Esophagus muscularis mucosa (tissue), 4 donors: ENCODE measurements around the gene IGFN1. TPM values are rescaled to one million over a fixed set of nuclear protein-coding genes. Genes with fewer than 3 reads are reported as not detected.

Experiments used
- DNase-seq: peaks from one replicate; pipeline ENCODE4 v3.0.0-alpha.2; 2017; ENCODE audit errors: extremely low spot score
- H3K27ac ChIP-seq, 4 donors: fragments of 200-600 bp; sonication (generic); replicated peaks in 1 of 4; 1 replicate in 3 of 4; 2 replicates in 1 of 4; pipeline ENCODE4 v1.5.1; 2016 to 2019; ENCODE audit warnings: mild to moderate bottlenecking in 1 of 4
- H3K27me3 ChIP-seq, 4 donors: fragments of 200-600 bp; sonication (generic); one replicate each; pipeline versions ENCODE4 v1.5.1 to v1.6.0; 2016 to 2019
- H3K36me3 ChIP-seq, 4 donors: fragments of 200-600 bp; sonication (generic); one replicate each; pipeline ENCODE4 v1.5.1; 2016 to 2019
- H3K4me1 ChIP-seq, 4 donors: fragments of 200-600 bp; sonication (generic); one replicate each; pipeline ENCODE4 v1.5.1; 2016 to 2019
- H3K4me3 ChIP-seq, 4 donors: fragments of 200-600 bp; sonication (generic); 1 replicate in 2 of 4; 2 replicates in 2 of 4; pipeline ENCODE4 v1.5.1; 2016 to 2019; ENCODE audit warnings: mild to moderate bottlenecking in 4 of 4, moderate library complexity in 1 of 4
- H3K9me3 ChIP-seq, 4 donors: fragments of 200-600 bp; sonication (generic); 1 replicate in 3 of 4; 2 replicates in 1 of 4; pipeline ENCODE4 v1.5.1; 2016 to 2019
- EP300 ChIP-seq: sonication (generic); formaldehyde crosslinking; IDR thresholded peaks from one replicate; pipeline ENCODE4 v1.6.1; 2017; ENCODE audit warnings: antibody characterized with exemption
- POLR2A ChIP-seq: fragments of 450-650 bp; IDR thresholded peaks from one replicate; pipeline ENCODE4 v1.6.1; 2017; ENCODE audit warnings: antibody characterized with exemption, moderate library complexity, mild to moderate bottlenecking, low read depth
- POLR2AphosphoS5 ChIP-seq, 2 donors: sonication (generic); formaldehyde crosslinking; IDR thresholded peaks; one replicate each; pipeline ENCODE4 v1.6.1; 2017; ENCODE audit warnings: antibody characterized with exemption in 2 of 2
- WGBS: methylation state at CpG from one replicate; pipeline ENCODE4 v1.1.5; 2018; 5-methylcytosine and 5-hydroxymethylcytosine counted together
- intact Hi-C: fragments of 100-400 bp; cut with DNase I; formaldehyde crosslinking; loops from one replicate; pipeline ENCODE4 v1.15.1; 2023
- total RNA-seq, 4 donors: library from RNA; depleted of rRNA; stranded (reverse); fragments of >200 nt; gene quantifications; one replicate each; pipeline versions ENCODE4 v1.1.0 to v1.2.1, GENCODE V29; 2016
- TF ChIP-seq, protein P1 (sequence below), 3 experiments: fragments of 200-600 bp in 2 of 3; fragments of 450-650 bp in 1 of 3; sonication (generic) in 2 of 3; IDR thresholded peaks; one replicate each; pipeline ENCODE4 v1.5.1; 2017 to 2019; ENCODE audit warnings: antibody characterized with exemption in 3 of 3, mild to moderate bottlenecking in 2 of 3, moderate library complexity in 1 of 3

Gene IGFN1
- total RNA-seq, 4 donors from 2014 or later = not detected

DNA sequence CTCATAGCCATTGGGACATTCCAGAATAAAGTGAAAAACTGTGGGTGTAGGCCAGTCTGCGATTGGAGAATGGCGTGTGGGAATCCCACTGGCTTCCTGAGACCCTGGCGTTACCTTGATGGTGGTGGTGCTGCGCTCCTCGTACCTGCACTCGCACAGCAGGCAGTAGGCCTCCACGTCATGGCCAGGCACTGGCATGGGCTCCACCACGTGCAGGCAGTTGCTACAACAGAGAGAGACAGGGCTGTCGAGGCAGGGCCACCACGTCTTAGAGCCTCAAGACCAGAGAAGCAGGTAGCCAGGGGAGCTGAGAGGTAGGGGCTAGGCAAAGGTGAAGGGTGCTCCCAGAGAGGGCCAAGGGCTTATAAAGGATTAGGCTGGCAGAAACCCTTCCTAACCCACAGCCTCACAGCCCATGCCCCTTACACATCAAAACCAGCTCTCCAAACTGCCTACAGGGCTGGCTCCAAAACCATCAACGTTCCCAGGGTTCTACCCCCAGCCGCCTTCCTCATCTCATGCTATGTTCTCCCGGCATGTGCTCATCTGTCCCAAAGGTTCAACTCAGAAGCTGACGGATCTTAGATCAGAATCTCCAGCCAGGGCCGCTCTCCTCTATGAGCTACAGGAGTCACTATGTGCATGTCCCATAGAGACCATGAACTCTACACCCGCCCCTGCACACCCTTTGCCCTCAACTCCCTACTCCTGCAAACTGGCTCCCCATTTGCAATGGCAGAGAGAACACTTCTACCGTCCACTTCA is 43.8 kb upstream of the IGFN1 start:
- Histone ChIP-seq H3K4me3 (no peak overlapping the region), H3K27me3 (no peaks in the 10 kb centered on the region), H3K4me1 (peaks cover 0 to 8% (median 5%) of the 10 kb centered on the region in 4 donors), H3K9me3 (no peaks in the 10 kb centered on the region), H3K36me3 (peaks cover 17 to 100% (median 85%) of the 10 kb centered on the region in 4 donors), H3K27ac (no peak overlapping the region)
- intact Hi-C loops = no loop called here
- TF ChIP-seq POLR2AphosphoS5 (IDR thresholded peaks at IDR 0.05) = no peak
- TF ChIP-seq EP300 = no peak
- TF ChIP-seq, protein P1, sequence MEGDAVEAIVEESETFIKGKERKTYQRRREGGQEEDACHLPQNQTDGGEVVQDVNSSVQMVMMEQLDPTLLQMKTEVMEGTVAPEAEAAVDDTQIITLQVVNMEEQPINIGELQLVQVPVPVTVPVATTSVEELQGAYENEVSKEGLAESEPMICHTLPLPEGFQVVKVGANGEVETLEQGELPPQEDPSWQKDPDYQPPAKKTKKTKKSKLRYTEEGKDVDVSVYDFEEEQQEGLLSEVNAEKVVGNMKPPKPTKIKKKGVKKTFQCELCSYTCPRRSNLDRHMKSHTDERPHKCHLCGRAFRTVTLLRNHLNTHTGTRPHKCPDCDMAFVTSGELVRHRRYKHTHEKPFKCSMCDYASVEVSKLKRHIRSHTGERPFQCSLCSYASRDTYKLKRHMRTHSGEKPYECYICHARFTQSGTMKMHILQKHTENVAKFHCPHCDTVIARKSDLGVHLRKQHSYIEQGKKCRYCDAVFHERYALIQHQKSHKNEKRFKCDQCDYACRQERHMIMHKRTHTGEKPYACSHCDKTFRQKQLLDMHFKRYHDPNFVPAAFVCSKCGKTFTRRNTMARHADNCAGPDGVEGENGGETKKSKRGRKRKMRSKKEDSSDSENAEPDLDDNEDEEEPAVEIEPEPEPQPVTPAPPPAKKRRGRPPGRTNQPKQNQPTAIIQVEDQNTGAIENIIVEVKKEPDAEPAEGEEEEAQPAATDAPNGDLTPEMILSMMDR (IDR thresholded peaks at IDR 0.05) = no peak
- no peak for TF ChIP-seq POLR2A
- 95% methylated on average over 15 of the region's 17 CpGs for WGBS
- no peak for DNase-seq

DNA sequence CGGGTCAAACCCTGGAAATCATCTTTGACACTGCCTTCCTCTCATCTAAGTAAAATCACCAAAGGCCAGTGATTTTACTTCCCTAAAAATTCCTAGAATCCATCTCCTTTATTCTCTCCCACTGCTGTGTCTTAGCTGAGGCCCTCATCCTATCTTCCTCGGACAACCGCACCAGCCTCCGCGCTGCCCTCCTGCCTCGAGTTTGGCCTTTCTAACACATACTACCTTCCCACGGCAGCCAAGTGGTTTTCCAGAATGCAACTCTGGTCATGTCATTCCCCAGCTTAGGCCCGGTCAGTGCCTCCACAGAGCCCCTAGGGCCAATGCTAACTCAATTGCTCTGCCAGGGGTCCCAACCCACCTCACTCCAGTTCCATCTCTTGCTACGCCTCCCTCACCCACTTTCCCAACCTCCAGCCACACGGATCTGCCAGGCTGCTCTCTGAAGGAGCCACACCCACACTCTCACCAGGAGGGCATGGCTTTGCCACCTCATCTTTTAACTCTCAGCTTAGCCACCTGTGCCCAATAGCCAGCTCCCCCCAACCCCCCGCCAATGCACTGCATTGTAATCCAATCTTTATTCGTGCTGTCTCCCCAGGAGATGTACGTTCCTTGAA is 43.1 kb upstream of the IGFN1 start:
- DNase-seq = no peak
- no peak overlapping the region for H3K4me3 ChIP-seq
- WGBS = 96% methylated on average over 13 of the region's 13 CpGs
- peaks cover 0 to 7% (median 2%) of the 10 kb centered on the region in 4 donors for H3K4me1 ChIP-seq
- no peaks in the 10 kb centered on the region for H3K9me3 ChIP-seq
- H3K27ac ChIP-seq = no peak overlapping the region
- peaks cover 17 to 94% (median 78%) of the 10 kb centered on the region in 4 donors for H3K36me3 ChIP-seq
- H3K27me3 ChIP-seq = no peaks in the 10 kb centered on the region
- intact Hi-C loops = no loop called here
- TF ChIP-seq, protein P1 (IDR thresholded peaks at IDR 0.05) = no peak
- no peak for TF ChIP-seq POLR2A
- no peak for TF ChIP-seq POLR2AphosphoS5 (IDR thresholded peaks at IDR 0.05)
- no peak for TF ChIP-seq EP300

DNA sequence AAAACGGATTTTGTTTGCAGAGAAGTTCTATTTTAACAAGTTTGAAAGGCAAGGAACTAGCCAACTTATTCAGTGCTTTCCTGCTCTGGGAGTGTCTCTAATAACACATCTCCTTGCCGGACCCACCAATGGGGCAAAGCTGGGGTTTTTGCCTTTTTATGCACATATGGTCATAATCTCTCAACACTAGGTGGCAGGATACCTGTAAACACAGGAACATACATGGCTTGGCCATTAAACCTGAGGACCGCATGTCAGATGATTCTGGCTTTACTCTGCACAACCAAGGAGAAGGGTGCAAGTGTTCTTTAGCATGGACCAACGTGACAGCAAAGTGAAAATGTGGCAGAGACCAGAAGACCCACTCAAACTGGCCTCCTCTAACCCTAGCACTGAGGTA is 41.2 kb upstream of the IGFN1 start:
- Histone ChIP-seq H3K36me3 (peaks cover 9 to 76% (median 59%) of the 10 kb centered on the region in 4 donors), H3K9me3 (no peaks in the 10 kb centered on the region), H3K27ac (no peak overlapping the region), H3K4me1 (peaks cover 5 to 17% (median 14%) of the 10 kb centered on the region in 4 donors), H3K4me3 (no peak overlapping the region), H3K27me3 (no peaks in the 10 kb centered on the region)
- TF ChIP-seq EP300 = no peak
- TF ChIP-seq, protein P1 (IDR thresholded peaks at IDR 0.05) = peak in 1 of 3 experiments; percentile 21
- no peak for DNase-seq
- 84% methylated on average over 4 of the region's 4 CpGs for WGBS
- intact Hi-C loops = no loop called here

DNA sequence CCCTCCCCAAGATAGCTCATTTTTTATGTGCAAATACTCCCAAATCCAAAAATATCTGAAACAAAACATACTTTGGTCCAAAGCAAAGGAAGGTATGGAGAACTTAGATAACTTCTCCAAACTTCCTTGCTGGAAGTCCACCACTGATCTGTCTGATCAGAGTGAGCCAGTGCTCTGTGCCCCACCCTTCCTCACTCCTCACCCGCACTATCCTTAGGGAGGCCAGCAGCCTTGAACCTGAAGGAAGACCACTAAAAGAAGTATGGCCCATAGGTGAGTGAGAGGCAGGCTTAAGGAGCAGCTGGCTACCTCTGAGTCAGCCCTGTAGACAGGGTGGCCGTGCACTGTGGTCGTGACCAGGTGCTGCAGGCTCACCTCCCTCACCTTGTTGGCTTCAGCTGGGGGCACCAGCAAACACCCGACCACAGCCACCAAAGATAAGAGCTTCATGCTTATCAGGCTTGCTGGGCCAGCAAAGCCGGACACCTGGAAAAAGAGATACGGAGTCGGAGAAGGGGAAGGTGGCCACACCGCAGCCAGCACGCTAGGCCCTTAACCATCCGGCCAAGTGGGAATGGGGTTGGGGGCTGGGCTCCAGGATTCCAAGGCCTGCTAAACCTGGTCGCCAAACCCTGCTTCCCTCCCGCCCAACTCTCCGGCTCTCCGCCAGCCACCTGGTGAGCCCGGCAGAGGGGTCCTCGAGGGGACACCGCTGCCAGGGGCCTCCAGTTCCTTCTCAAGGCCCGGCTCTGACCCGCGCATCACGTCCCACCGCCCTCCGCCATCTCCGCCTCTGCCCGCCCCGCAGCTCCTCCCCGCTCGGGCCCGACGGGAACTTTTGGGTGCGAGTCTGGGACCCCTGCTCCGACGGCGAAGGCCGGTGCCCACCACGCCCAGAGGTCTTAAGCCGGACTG is 36.9 kb upstream of the IGFN1 start:
- no peaks in the 10 kb centered on the region for H3K27me3 ChIP-seq
- peak overlapping the region; percentile 74 to 80 (median 76) for H3K27ac ChIP-seq
- no peak for DNase-seq
- WGBS = 9% methylated on average over 13 of the region's 37 CpGs
- intact Hi-C loops = no loop called here
- H3K4me3 ChIP-seq = peak overlapping the region; percentile 73 to 83 (median 79)
- H3K4me1 ChIP-seq = peaks cover 8 to 24% (median 22%) of the 10 kb centered on the region in 4 donors
- H3K9me3 ChIP-seq = no peaks in the 10 kb centered on the region
- TF ChIP-seq EP300 (no peak), POLR2A (no peak), POLR2AphosphoS5 (IDR thresholded peaks at IDR 0.05) (no peak)
- TF ChIP-seq, protein P1 (IDR thresholded peaks at IDR 0.05) = no peak
- peaks cover 4 to 32% (median 17%) of the 10 kb centered on the region in 4 donors for H3K36me3 ChIP-seq
